ENCODE measurements around the gene TEKT4. TPM values are rescaled to one million over a fixed set of nuclear protein-coding genes. Genes with fewer than 3 reads are reported as not detected.
"Not testable (repeated sequence)": the region's sequence is repeated elsewhere in the genome, so short reads cannot be mapped to it uniquely, and the experiment has no call there.

The TEKT4 gene
- polyA plus RNA-seq, 1 donor (not counting 4 experiments of a cell fraction or from before 2014, with no cell fraction given), result not detected

GRCh38 chr2:94923196-94923595 is 52.0 kb downstream of the TEKT4 start:
- H3K4me2 ChIP-seq (ENCODE audit: control insufficient read depth, extremely low read depth, insufficient read depth, low read depth, low read length), result no peak overlapping the region
- no peaks in the 10 kb centered on the region for H3K36me3 ChIP-seq (ENCODE audit: control insufficient read depth in 2 of 2, extremely low read depth in 1 of 2, insufficient read depth in 2 of 2, low read length in 2 of 2)
- no peak overlapping the region for H3K27ac ChIP-seq (ENCODE audit: control insufficient read depth, insufficient read depth, low read length)
- H2AFZ ChIP-seq (ENCODE audit: control insufficient read depth, low read length), result no peak overlapping the region
- no peak for FAIRE-seq
- H3K9ac ChIP-seq (ENCODE audit: control insufficient read depth, extremely low read depth, insufficient read depth, low read length), result no peak overlapping the region
- H3K9me1 ChIP-seq (ENCODE audit: control insufficient read depth, extremely low read depth, insufficient read depth, low read length), result no peaks in the 10 kb centered on the region
- H4K20me1 ChIP-seq (ENCODE audit: control insufficient read depth, extremely low read depth, insufficient read depth, low read length), result no peaks in the 10 kb centered on the region
- no peaks in the 10 kb centered on the region for H3K4me1 ChIP-seq (ENCODE audit: control insufficient read depth, extremely low read depth, insufficient read depth, low read length)
- H3K9me3 ChIP-seq (ENCODE audit: control insufficient read depth, low read depth, low read length), result no peaks in the 10 kb centered on the region
- no peaks in the 10 kb centered on the region for H3K79me2 ChIP-seq (ENCODE audit: control insufficient read depth, insufficient read depth, low read length)
- dilution Hi-C loops (cut with MboI; ENCODE audit: extremely low pct_ligation_motif_present, low sequenced_read_pairs), result no loop called here
- H3K27me3 ChIP-seq (ENCODE audit: control insufficient read depth, extremely low read depth, insufficient read depth, low read length), result no peaks in the 10 kb centered on the region
- TF ChIP-seq EZH2 (IDR thresholded peaks at IDR 0.05; ENCODE audit: low read length), result no peak
- no peak overlapping the region for H3K4me3 ChIP-seq (ENCODE audit: control insufficient read depth in 2 of 3, extremely low read depth in 1 of 3, insufficient read depth in 2 of 3, low read depth in 1 of 3, low read length in 3 of 3)
- DNase-seq (ENCODE audit: low read depth, low spot score), result no peak

DNA sequence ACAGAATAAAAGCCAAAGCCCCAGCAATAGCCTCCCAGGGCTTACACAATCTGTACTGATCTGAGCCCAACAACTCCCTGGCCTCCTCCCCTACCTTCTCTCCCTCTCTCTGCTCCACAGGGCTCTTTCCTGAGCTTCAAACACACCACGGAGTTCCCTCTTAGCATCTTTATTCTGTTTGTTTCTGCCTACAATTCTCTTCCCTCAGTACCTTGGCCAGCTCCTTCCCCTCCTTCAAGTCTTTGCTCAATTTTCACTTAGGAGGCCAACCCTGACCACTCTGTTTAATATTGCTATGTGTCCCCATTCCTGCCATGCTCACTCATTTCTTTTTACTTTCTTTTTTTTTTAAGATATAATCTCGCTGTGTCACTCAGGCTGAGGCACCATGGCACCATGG is 53.8 kb downstream of the TEKT4 start:
- not testable (repeated sequence) for FAIRE-seq; H3K4me3 ChIP-seq (ENCODE audit: control insufficient read depth in 2 of 3, extremely low read depth in 1 of 3, insufficient read depth in 2 of 3, low read depth in 1 of 3, low read length in 3 of 3)

More for the DNA sequence above, 53.8 kb downstream of the TEKT4 start:
- H3K9me1 ChIP-seq (ENCODE audit: control insufficient read depth, extremely low read depth, insufficient read depth, low read length); dilution Hi-C loops (cut with MboI; ENCODE audit: extremely low pct_ligation_motif_present, low sequenced_read_pairs); H3K4me1 ChIP-seq (ENCODE audit: control insufficient read depth, extremely low read depth, insufficient read depth, low read length); H3K36me3 ChIP-seq (ENCODE audit: control insufficient read depth in 2 of 2, extremely low read depth in 1 of 2, insufficient read depth in 2 of 2, low read length in 2 of 2); H3K9me3 ChIP-seq (ENCODE audit: control insufficient read depth, low read depth, low read length); H3K4me2 ChIP-seq (ENCODE audit: control insufficient read depth, extremely low read depth, insufficient read depth, low read depth, low read length); H2AFZ ChIP-seq (ENCODE audit: control insufficient read depth, low read length); H4K20me1 ChIP-seq (ENCODE audit: control insufficient read depth, extremely low read depth, insufficient read depth, low read length); H3K79me2 ChIP-seq (ENCODE audit: control insufficient read depth, insufficient read depth, low read length); DNase-seq (ENCODE audit: low read depth, low spot score); H3K27me3 ChIP-seq (ENCODE audit: control insufficient read depth, extremely low read depth, insufficient read depth, low read length); H3K27ac ChIP-seq (ENCODE audit: control insufficient read depth, insufficient read depth, low read length); H3K9ac ChIP-seq (ENCODE audit: control insufficient read depth, extremely low read depth, insufficient read depth, low read length): not testable (repeated sequence)

Small RNA genes within 50 kb of the gene (small RNA-seq; reads per million reads assigned to genes)
- gene RNU6-1320P (ENCODE audit: insufficient read length in 3 of 3, low read depth in 3 of 3, low replicate concordance in 1 of 3), result 0 reads per million in 3 experiments

Other genes with a start within 250 kb of the TEKT4 start
- gene MAL, start 154.3 kb downstream of the TEKT4 start, polyA plus RNA-seq, result not detected in 3 replicates